ENCODE results near the gene PLXNA2.

The PLXNA2 gene

DNA sequence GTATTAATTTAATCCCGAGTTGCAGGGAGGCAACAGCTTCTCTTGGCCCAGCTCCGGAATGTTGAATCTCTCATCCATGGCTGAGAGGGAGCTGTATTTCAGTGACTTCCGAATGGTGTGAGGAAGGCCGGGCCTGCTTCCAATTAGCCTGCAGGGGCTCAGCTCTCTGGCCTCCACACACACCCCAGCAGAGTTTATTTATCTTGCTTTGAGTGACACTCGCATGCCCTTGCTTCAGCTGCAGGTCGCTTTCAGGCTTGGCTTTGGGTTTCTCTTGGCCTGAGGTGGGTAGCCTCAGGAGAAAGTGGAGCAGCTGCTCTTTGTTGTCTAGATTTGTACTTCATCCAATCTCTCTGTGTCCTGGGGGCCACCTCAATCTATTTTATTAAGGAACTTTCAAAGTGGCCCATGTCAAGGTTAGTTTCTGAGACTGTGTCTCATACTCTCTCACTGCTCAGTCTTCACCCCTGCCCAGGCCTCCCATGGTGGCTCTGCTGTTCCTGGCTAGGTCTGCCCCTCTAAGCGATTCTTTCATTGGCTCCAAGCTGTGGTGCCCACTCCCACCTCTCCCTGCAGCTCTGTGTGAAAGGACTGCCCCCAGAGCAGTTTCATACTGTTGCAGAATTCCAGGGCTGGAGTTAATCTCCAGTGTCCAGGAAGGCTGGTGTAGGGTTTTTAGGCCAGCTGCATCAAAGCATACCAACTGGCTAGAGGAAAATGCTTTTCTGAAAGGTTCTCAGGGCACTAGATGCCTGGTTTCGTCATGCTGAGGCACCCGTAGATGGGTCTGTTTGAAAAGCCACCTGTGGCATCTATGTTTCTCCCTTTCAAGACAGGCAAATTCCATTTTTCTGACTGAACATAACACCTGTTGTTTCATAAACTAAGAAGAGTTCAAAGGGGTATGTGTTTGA is 153.5 kb downstream of the PLXNA2 start:
- Histone ChIP-seq H3K27me3 (no peaks in the 10 kb centered on the region), H3K9me3 (no peaks in the 10 kb centered on the region), H3K36me3 (no peaks in the 10 kb centered on the region), H4K20me1 (no peaks in the 10 kb centered on the region), H3K4me3 (no peak overlapping the region), H3K4me1 (peaks cover 9% of the 10 kb centered on the region), H3K9ac (no peak overlapping the region), H3K27ac (no peak overlapping the region), H3K4me2 (no peak overlapping the region)
- no peak for TF ChIP-seq Cebpa-rat (IDR thresholded peaks at IDR 0.05)

GRCh38 chr1:208089761-208090370 is 154.3 kb downstream of the PLXNA2 start:
- Histone ChIP-seq H3K9me3 (no peaks in the 10 kb centered on the region), H3K27me3 (no peaks in the 10 kb centered on the region), H3K4me3 (no peak overlapping the region), H3K4me1 (peaks cover 14% of the 10 kb centered on the region), H3K4me2 (no peak overlapping the region), H3K27ac (no peak overlapping the region), H3K36me3 (no peaks in the 10 kb centered on the region), H4K20me1 (no peaks in the 10 kb centered on the region), H3K9ac (no peak overlapping the region)
- no peak for TF ChIP-seq Cebpa-rat (IDR thresholded peaks at IDR 0.05)

- H3K9ac ChIP-seq = no peak overlapping the region
- TF ChIP-seq Cebpa-rat (IDR thresholded peaks at IDR 0.05) = no peak
- H3K27ac ChIP-seq = no peak overlapping the region
- no peaks in the 10 kb centered on the region for H4K20me1 ChIP-seq
- no peaks in the 10 kb centered on the region for H3K36me3 ChIP-seq
- no peak overlapping the region for H3K4me2 ChIP-seq
- no peaks in the 10 kb centered on the region for H3K27me3 ChIP-seq
- H3K4me3 ChIP-seq = no peak overlapping the region
- H3K9me3 ChIP-seq = no peaks in the 10 kb centered on the region
- peaks cover 14% of the 10 kb centered on the region for H3K4me1 ChIP-seq
Measured at GRCh38 chr1:208089149-208089548, 155.0 kb downstream of the PLXNA2 start.

DNA sequence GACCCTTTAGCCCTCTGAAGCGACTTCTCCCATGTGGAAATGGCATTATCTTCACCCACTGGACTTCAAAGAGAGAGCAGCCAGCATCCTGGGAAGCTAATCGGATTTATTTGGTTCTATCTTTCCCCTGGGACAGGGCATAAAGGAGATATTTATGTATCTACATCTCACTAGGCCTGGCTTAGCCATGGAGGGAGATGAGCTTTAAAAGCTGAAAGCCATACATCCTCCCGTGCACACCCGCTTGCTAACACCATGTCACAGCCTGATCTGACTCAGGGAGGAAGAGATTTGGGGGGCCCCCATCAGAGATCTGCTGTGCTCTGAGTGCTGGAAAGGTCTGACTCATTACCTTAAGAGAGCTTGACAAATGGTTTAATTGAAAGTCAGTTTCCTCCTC is 155.9 kb downstream of the PLXNA2 start:
- no peaks in the 10 kb centered on the region for H4K20me1 ChIP-seq
- H3K27ac ChIP-seq = no peak overlapping the region
- no peak overlapping the region for H3K4me3 ChIP-seq
- H3K9ac ChIP-seq = no peak overlapping the region
- peaks cover 14% of the 10 kb centered on the region for H3K4me1 ChIP-seq
- H3K36me3 ChIP-seq = no peaks in the 10 kb centered on the region
- H3K4me2 ChIP-seq = no peak overlapping the region
- H3K9me3 ChIP-seq = no peaks in the 10 kb centered on the region
- H3K27me3 ChIP-seq = no peaks in the 10 kb centered on the region
- TF ChIP-seq Cebpa-rat (IDR thresholded peaks at IDR 0.05) = no peak

DNA sequence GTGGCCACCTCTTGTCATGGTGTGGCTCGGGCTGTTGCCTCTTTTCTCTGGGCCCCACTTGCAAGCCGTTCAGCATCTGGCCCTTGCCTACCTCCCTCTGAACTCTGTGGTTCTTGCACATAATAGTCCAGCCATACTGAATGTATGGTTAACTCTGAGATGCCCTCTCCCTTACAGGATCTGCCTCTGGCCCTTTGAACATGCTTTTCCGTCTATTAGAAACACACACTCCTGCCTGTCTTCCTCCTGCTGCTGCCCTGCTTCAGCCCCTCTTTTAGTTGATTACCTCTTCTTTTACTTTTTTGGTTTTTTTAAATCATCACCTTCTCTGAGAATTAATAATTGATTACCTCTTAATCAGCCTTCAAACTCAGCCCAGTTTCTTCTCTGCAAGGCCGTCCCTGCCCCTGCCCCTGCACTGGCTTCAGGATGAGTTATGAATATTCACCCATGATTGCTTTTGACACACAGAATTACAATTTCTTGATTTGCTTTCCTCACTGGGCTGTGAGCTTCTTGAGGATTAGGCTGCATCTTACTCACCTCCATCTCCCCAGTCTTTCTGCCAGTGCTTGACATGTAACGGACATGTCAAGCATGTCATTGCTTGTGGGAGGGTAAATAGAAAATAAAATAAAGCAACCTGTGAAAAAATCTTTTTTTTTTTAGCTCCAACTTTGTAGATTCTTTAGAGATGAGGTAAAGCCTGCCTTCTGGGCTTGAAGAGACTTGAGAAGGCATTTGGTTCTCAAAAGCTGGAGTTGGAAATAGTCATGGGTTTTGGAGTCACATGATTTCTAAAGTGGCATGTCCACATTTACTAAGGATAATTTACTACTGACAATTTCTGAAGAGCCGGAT is 158.3 kb downstream of the PLXNA2 start:
- Histone ChIP-seq H3K27ac (peak overlapping the region; percentile 58; the same call in 1 of the 2 replicates), H3K4me2 (peak overlapping the region; percentile 80), H3K4me1 (peaks cover 14% of the 10 kb centered on the region), H3K9me3 (no peaks in the 10 kb centered on the region), H3K36me3 (no peaks in the 10 kb centered on the region), H3K27me3 (no peaks in the 10 kb centered on the region), H4K20me1 (no peaks in the 10 kb centered on the region), H3K9ac (peak overlapping the region; percentile 64), H3K4me3 (peak overlapping the region; percentile 44)
- TF ChIP-seq Cebpa-rat (IDR thresholded peaks at IDR 0.05) = no peak

DNA sequence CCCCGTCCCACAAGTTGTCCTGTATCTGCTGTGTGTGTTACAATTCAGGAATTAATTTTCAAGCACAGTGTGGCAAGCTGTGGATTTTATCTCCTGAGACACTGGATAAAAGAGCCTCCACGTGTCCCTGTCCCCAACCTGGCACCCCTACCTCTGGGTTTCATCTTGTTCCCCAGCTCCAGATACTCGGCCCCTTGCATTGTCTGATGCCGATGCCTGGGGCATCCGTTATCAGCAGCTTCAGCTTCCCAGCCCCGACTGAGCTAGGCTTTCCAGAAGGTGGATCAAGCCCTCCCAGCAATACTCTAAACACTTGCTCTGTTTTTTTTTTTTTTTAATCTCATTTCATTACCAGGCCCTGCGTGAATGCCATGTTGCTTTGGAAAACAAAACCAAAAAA is 159.4 kb downstream of the PLXNA2 start:
- no peak for TF ChIP-seq Cebpa-rat (IDR thresholded peaks at IDR 0.05)
- H4K20me1 ChIP-seq = no peaks in the 10 kb centered on the region
- H3K4me3 ChIP-seq = no peak overlapping the region
- no peaks in the 10 kb centered on the region for H3K27me3 ChIP-seq
- H3K36me3 ChIP-seq = no peaks in the 10 kb centered on the region
- H3K9me3 ChIP-seq = no peaks in the 10 kb centered on the region
- no peak overlapping the region for H3K4me2 ChIP-seq
- peaks cover 14% of the 10 kb centered on the region for H3K4me1 ChIP-seq
- H3K9ac ChIP-seq = no peak overlapping the region
- H3K27ac ChIP-seq = no peak overlapping the region

DNA sequence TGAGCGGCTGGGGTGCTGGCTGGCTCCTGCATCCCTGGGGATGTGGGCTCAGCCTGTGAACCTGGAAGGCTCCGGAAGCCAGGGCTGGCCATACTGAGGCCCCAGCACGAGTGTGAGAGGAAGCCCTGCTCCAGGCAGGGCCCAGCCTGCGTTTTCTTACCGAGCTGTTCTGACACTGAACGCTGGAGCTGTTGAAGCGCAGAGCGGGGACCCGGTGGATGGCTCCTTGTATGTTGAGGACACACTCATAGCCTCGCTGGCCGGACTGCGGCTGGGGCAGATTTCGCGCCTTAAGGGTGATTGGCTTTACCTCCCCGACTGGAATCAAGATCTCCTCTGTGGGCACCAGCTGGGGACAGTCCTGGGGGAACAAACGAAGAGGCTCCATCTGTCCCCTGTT is 160.0 kb downstream of the PLXNA2 start:
- no peaks in the 10 kb centered on the region for H4K20me1 ChIP-seq
- no peak overlapping the region for H3K4me3 ChIP-seq
- no peak for TF ChIP-seq Cebpa-rat (IDR thresholded peaks at IDR 0.05)
- no peak overlapping the region for H3K9ac ChIP-seq
- no peak overlapping the region for H3K27ac ChIP-seq
- H3K9me3 ChIP-seq = no peaks in the 10 kb centered on the region
- no peaks in the 10 kb centered on the region for H3K36me3 ChIP-seq
- H3K4me2 ChIP-seq = no peak overlapping the region
- H3K4me1 ChIP-seq = peaks cover 14% of the 10 kb centered on the region
- H3K27me3 ChIP-seq = no peaks in the 10 kb centered on the region

DNA sequence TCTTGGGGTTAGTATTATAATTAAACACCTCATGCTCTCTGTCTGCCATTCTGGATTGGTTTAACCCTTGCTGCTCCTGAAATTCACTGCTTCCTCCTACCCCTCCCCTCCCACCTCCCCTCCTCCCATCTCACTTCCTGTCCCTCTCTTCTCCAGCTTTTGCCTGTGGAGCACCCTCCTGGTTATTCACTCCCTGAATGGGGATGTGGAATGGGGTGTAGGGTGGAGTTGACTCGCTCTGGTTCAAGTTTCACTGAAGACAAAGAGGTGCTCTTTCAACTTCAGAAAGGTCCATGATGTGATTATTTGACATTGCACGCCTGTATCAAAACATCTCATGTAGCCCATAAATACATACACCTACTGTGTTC is 160.5 kb downstream of the PLXNA2 start:
- Histone ChIP-seq H3K4me2 (no peak overlapping the region), H3K9me3 (no peaks in the 10 kb centered on the region), H3K4me1 (peaks cover 14% of the 10 kb centered on the region), H3K9ac (no peak overlapping the region), H3K27me3 (no peaks in the 10 kb centered on the region), H3K4me3 (no peak overlapping the region), H4K20me1 (no peaks in the 10 kb centered on the region), H3K27ac (no peak overlapping the region), H3K36me3 (no peaks in the 10 kb centered on the region)
- no peak for TF ChIP-seq Cebpa-rat (IDR thresholded peaks at IDR 0.05)

DNA sequence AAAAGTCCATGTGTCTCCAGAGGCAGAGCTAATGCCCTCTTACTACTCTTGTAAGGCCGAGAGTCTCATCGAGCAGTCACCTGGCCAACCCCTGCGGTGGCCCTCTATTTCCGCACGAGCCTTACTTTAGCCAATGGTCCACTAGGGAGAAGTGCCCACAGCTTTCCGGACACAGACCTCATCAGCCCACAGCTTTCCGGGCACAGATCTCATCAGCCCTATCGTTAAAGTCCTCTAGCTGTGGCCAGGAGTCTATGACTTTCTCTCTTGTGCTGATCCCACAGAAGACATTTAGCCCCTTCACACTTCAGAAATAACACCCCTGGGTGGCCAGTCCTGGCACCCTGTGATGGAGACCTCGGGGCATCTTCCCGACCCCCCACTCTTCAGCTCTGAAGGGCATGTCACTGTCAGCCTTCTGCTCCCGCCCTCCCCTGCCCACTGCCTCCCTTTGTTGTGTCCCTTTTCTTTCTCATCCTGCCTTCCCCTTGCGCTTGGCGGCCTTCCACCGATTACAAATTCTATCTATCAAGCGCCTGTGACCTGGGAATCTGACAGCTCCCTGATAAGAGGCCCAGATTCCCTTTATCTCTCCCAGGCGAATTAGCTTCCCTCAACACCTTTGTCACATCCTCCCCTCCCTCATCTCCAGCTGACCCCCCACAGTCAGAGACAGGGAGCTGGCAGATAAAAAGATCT is 161.0 kb downstream of the PLXNA2 start:
- Histone ChIP-seq H3K27ac (no peak overlapping the region), H3K27me3 (no peaks in the 10 kb centered on the region), H3K36me3 (no peaks in the 10 kb centered on the region), H3K9me3 (no peaks in the 10 kb centered on the region), H3K4me1 (peaks cover 14% of the 10 kb centered on the region), H4K20me1 (no peaks in the 10 kb centered on the region), H3K4me3 (no peak overlapping the region), H3K4me2 (no peak overlapping the region), H3K9ac (no peak overlapping the region)
- no peak for TF ChIP-seq Cebpa-rat (IDR thresholded peaks at IDR 0.05)
